WTC11 (cell line): ENCODE data around the gene PPP1R14C. TPM values are rescaled to one million over a fixed set of nuclear protein-coding genes. Genes with fewer than 3 reads are reported as not detected.

Experiments used
- ATAC-seq: fragments of 200-7000 bp; cut with Tn5 transposase; 2 replicates; pipeline ENCODE4 v1.10.0; 2021; ENCODE audit warnings: mild to moderate bottlenecking, moderate library complexity
- CTCF ChIA-PET: fragments of 300-600 bp; sonication (Branson Sonifier 250); formaldehyde crosslinking; loops from one replicate; lab custom pipeline; 2021; ENCODE audit warnings: antibody characterized with exemption; lab: Charles Lee
- POLR2A ChIA-PET: fragments of 350-600 bp; sonication (Branson Sonifier 250); formaldehyde crosslinking; loops from one replicate; lab custom pipeline; 2021; ENCODE audit warnings: antibody characterized with exemption; lab: Charles Lee
- DNase-seq: peaks from one replicate; pipeline ENCODE4 v3.0.0; 2021; ENCODE audit warnings: low spot score
- H3K27ac Mint-ChIP-seq: 2 replicates; pipeline ENCODE4 v1.8.0; 2021; ENCODE audit warnings: mixed read lengths
- H3K27me3 Mint-ChIP-seq: 2 replicates; pipeline ENCODE4 v1.8.0; 2021; ENCODE audit warnings: low read depth, mild to moderate bottlenecking, moderate library complexity, mixed read lengths
- H3K36me3 Mint-ChIP-seq: 2 replicates; pipeline ENCODE4 v1.8.0; 2021; ENCODE audit warnings: mixed read lengths
- H3K4me1 Mint-ChIP-seq: 2 replicates; pipeline ENCODE4 v1.8.0; 2022; ENCODE audit warnings: mixed read lengths
- H3K4me3 Mint-ChIP-seq: 2 replicates; pipeline ENCODE4 v1.8.0; 2021; ENCODE audit warnings: mild to moderate bottlenecking, moderate library complexity, mixed read lengths
- H3K9me3 Mint-ChIP-seq: 2 replicates; pipeline ENCODE4 v1.8.0; 2021; ENCODE audit warnings: mixed read lengths
- CREB1 ChIP-seq: sonication (generic); formaldehyde crosslinking; IDR thresholded peaks from 2 replicates; pipeline ENCODE4 v1.8.0; 2023; ENCODE audit warnings: mild to moderate bottlenecking, missing genetic modification reagents
- CREM ChIP-seq: sonication (generic); formaldehyde crosslinking; IDR thresholded peaks from 2 replicates; pipeline ENCODE4 v1.8.1; 2022; ENCODE audit warnings: mild to moderate bottlenecking, missing genetic modification reagents, moderate library complexity
- ERG ChIP-seq: fragments of 250-450 bp; sonication (Bioruptor Pico); IDR thresholded peaks from 2 replicates; pipeline ENCODE4 v1.8.0; 2021; ENCODE audit warnings: mild to moderate bottlenecking
- FOXP4 ChIP-seq: sonication (generic); formaldehyde crosslinking; IDR thresholded peaks from 2 replicates; pipeline ENCODE4 v1.8.0; 2022; ENCODE audit warnings: mild to moderate bottlenecking, missing genetic modification reagents
- JUN ChIP-seq: sonication (generic); formaldehyde crosslinking; IDR thresholded peaks from 2 replicates; pipeline ENCODE4 v1.8.0; 2023; ENCODE audit warnings: mild to moderate bottlenecking, missing genetic modification reagents
- NFATC4 ChIP-seq: fragments of 250-450 bp; sonication (Bioruptor Pico); IDR thresholded peaks from 2 replicates; pipeline ENCODE4 v1.9.0; 2021; ENCODE audit warnings: mild to moderate bottlenecking
- NFYB ChIP-seq: sonication (generic); formaldehyde crosslinking; conservative IDR thresholded peaks from 2 replicates; pipeline ENCODE4 v1.8.0; 2022; ENCODE audit warnings: low read depth, missing genetic modification reagents
- NR2C2 ChIP-seq: sonication (generic); formaldehyde crosslinking; IDR thresholded peaks from 2 replicates; pipeline ENCODE4 v1.8.0; 2022; ENCODE audit warnings: mild to moderate bottlenecking, missing genetic modification reagents
- OVOL2 ChIP-seq: fragments of 250-450 bp; sonication (Bioruptor Pico); IDR thresholded peaks from 2 replicates; pipeline ENCODE4 v1.9.0; 2021; ENCODE audit warnings: mild to moderate bottlenecking, borderline replicate concordance
- PRDM15 ChIP-seq: sonication (generic); formaldehyde crosslinking; IDR thresholded peaks from 2 replicates; pipeline ENCODE4 v1.8.0; 2022; ENCODE audit warnings: missing genetic modification reagents
- RORB ChIP-seq: fragments of 250-450 bp; sonication (Bioruptor Pico); IDR thresholded peaks from 2 replicates; pipeline ENCODE4 v1.9.0; 2021; ENCODE audit warnings: mild to moderate bottlenecking
- ZNF219 ChIP-seq: sonication (generic); formaldehyde crosslinking; IDR thresholded peaks from 2 replicates; pipeline ENCODE4 v1.8.0; 2023; ENCODE audit warnings: missing genetic modification reagents, mild to moderate bottlenecking, borderline replicate concordance
- ZNF263 ChIP-seq: sonication (generic); formaldehyde crosslinking; IDR thresholded peaks from 2 replicates; pipeline ENCODE4 v1.8.1; 2022; ENCODE audit warnings: low read depth, mild to moderate bottlenecking, moderate library complexity, missing genetic modification reagents
- ZNF532 ChIP-seq: fragments of 250-450 bp; sonication (Bioruptor Pico); IDR thresholded peaks from 2 replicates; pipeline ENCODE4 v1.9.0; 2021; ENCODE audit warnings: mild to moderate bottlenecking, borderline replicate concordance
- total RNA-seq: library from RNA; stranded (reverse); gene quantifications from 3 replicates; pipeline ENCODE4 v1.2.3, GENCODE V29; 2021
- TF ChIP-seq, protein P1 (sequence below): sonication (generic); formaldehyde crosslinking; conservative IDR thresholded peaks from 2 replicates; pipeline ENCODE4 v1.8.1; 2023; ENCODE audit warnings: mild to moderate bottlenecking, low read depth, missing genetic modification reagents, moderate library complexity
- TF ChIP-seq, protein P2 (sequence below): sonication (generic); formaldehyde crosslinking; IDR thresholded peaks from 2 replicates; pipeline ENCODE4 v1.8.1; 2023; ENCODE audit warnings: mild to moderate bottlenecking, missing genetic modification reagents, moderate library complexity
- TF ChIP-seq, protein P3 (sequence below): fragments of 200-600 bp; IDR thresholded peaks from 2 replicates; pipeline ENCODE4 v1.8.0; 2022; ENCODE audit warnings: antibody characterized with exemption

PPP1R14C gene
- total RNA-seq, 1 experiment from 2014 or later: 1.1 TPM

DNA sequence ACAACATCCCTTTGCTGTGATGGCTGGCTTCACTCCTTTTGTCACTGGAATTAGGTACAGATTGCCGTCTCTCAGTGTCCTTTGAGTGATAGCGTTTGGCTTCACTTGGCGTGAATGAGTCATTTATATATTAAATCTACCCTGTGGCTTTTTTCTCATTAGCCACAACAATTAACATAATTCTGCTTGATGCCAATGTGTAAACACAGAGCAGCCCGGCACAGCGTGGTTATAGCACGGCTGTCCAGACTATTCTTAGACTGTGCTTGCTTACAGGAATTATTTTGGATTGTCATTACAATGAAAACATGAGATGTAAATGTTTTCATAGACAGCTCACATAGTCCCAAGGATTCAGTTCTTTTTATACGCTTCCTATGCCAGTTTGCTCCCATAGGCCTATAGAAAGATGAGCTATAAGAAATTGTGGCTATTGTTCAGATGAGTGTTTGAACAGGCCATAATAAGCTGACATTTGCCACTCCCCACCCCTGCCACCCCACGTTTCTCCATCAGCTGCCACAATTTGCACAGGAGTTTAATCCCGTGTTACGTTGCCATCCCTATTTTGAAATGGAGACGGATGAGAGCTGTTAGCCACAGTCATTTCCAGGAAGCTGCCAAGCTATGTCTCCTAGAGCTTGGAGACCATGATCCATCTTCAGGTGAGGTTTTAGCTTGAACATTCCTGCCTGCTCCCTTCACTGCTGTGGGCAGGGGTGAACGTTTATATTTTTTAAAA is 65.9 kb downstream of the PPP1R14C start:
- no peak for DNase-seq
- H3K4me3 Mint-ChIP-seq: no peak overlapping the region
- H3K9me3 Mint-ChIP-seq: no peaks in the 10 kb centered on the region
- no peak overlapping the region for H3K27ac Mint-ChIP-seq
- TF ChIP-seq ZNF219 (CRISPR knock-in tag): no peak
- no peak for TF ChIP-seq NFYB
- TF ChIP-seq ZNF263 (CRISPR knock-in tag): no peak
- TF ChIP-seq PRDM15 (CRISPR knock-in tag): no peak
- no peak for TF ChIP-seq NR2C2 (CRISPR knock-in tag)
- TF ChIP-seq, protein P1, sequence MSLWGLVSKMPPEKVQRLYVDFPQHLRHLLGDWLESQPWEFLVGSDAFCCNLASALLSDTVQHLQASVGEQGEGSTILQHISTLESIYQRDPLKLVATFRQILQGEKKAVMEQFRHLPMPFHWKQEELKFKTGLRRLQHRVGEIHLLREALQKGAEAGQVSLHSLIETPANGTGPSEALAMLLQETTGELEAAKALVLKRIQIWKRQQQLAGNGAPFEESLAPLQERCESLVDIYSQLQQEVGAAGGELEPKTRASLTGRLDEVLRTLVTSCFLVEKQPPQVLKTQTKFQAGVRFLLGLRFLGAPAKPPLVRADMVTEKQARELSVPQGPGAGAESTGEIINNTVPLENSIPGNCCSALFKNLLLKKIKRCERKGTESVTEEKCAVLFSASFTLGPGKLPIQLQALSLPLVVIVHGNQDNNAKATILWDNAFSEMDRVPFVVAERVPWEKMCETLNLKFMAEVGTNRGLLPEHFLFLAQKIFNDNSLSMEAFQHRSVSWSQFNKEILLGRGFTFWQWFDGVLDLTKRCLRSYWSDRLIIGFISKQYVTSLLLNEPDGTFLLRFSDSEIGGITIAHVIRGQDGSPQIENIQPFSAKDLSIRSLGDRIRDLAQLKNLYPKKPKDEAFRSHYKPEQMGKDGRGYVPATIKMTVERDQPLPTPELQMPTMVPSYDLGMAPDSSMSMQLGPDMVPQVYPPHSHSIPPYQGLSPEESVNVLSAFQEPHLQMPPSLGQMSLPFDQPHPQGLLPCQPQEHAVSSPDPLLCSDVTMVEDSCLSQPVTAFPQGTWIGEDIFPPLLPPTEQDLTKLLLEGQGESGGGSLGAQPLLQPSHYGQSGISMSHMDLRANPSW: no peak
- TF ChIP-seq NFATC4 (CRISPR knock-in tag): no peak
- no peak for TF ChIP-seq ERG (CRISPR knock-in tag)
- no peak for TF ChIP-seq CREB1
- no peak for TF ChIP-seq RORB
- TF ChIP-seq, protein P2, sequence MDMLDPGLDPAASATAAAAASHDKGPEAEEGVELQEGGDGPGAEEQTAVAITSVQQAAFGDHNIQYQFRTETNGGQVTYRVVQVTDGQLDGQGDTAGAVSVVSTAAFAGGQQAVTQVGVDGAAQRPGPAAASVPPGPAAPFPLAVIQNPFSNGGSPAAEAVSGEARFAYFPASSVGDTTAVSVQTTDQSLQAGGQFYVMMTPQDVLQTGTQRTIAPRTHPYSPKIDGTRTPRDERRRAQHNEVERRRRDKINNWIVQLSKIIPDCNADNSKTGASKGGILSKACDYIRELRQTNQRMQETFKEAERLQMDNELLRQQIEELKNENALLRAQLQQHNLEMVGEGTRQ: no peak
- no peak for TF ChIP-seq OVOL2 (CRISPR knock-in tag)
- TF ChIP-seq FOXP4: no peak
- TF ChIP-seq, protein P3, sequence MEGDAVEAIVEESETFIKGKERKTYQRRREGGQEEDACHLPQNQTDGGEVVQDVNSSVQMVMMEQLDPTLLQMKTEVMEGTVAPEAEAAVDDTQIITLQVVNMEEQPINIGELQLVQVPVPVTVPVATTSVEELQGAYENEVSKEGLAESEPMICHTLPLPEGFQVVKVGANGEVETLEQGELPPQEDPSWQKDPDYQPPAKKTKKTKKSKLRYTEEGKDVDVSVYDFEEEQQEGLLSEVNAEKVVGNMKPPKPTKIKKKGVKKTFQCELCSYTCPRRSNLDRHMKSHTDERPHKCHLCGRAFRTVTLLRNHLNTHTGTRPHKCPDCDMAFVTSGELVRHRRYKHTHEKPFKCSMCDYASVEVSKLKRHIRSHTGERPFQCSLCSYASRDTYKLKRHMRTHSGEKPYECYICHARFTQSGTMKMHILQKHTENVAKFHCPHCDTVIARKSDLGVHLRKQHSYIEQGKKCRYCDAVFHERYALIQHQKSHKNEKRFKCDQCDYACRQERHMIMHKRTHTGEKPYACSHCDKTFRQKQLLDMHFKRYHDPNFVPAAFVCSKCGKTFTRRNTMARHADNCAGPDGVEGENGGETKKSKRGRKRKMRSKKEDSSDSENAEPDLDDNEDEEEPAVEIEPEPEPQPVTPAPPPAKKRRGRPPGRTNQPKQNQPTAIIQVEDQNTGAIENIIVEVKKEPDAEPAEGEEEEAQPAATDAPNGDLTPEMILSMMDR: no peak
- no peak for TF ChIP-seq ZNF532
- TF ChIP-seq JUN: no peak
- TF ChIP-seq CREM: no peak
- no peaks in the 10 kb centered on the region; the same call in 1 of the 2 replicates for H3K27me3 Mint-ChIP-seq
- ATAC-seq: no peak
- ChIA-PET POLR2A (no interaction called here), CTCF (no interaction called here)
- no peaks in the 10 kb centered on the region for H3K36me3 Mint-ChIP-seq
- peaks cover 6% of the 10 kb centered on the region; the same call in 1 of the 2 replicates for H3K4me1 Mint-ChIP-seq
